HG02763 (cell line): ENCODE data around the gene ANKS1B.

Experiments
- ATAC-seq: cut with Tn5 transposase; IDR thresholded peaks from one replicate; pipeline ENCODE4 v1.9.1; 2021; ENCODE audit warnings: mild to moderate bottlenecking, moderate library complexity; ENCODE audit not compliant: unreplicated experiment

ANKS1B gene

GRCh38 chr12:98750511-98750910 is 1234.2 kb downstream of the ANKS1B start:
- no peak for ATAC-seq

GRCh38 chr12:98748463-98748862 is 1236.3 kb downstream of the ANKS1B start:
- no peak for ATAC-seq

GRCh38 chr12:98745578-98746391 is 1239.0 kb downstream of the ANKS1B start:
- ATAC-seq = peak; percentile 42

GRCh38 chr12:98744680-98745079 is 1240.1 kb downstream of the ANKS1B start:
- ATAC-seq = no peak

- no peak for ATAC-seq
Observed at GRCh38 chr12:98743362-98743953, 1241.3 kb downstream of the ANKS1B start.

DNA sequence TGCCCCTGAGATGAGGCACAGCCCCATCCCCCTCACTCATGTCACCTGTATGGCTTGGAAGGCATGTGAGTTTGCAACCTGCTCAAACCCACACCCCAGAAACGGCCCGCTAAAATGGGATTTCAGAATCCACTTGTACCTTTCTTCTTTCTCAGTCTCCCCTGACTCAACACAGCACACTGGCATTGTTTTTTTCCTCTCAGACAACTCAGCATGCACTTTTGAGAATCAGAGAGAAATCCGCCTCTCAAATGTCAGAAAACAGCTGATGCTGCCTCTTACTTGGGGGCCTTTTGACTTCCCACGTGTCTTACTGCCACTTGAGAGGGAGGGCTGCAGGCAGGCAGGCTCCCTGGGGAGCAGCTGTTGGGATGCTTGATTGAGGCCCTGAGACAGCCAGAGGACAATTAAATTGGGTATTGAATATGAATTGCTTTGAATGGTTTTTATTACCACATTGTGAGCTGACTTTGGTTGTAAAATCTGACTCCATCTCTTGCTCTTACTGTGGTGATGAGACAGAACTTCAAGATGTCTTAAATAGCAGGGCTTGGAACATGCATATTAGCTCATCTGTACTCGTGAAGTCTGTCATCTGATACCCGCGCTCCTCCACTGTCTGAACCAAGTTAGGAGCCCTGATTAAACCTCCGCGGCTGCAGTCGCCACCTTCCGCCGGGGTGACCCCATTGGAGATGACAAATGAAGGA is 1243.0 kb downstream of the ANKS1B start:
- ATAC-seq = no peak

DNA sequence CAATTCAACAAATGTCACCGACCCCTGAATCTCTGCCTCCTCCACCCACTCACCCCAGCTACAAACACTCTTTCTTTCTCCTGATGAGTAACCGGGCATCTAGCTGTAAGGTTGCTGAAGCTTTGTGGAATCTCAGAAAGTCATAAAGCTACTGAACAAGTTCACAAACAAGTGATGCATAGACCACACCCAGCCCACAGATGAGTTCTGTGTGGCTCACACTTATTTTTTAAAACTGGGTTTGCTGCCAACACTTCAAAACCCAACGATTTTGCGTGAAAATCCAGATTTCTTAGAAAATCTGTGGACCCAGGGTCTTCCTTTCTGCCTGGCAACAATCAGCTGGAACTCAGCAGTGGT is 1243.6 kb downstream of the ANKS1B start:
- ATAC-seq = no peak

GRCh38 chr12:98740751-98741150 is 1244.0 kb downstream of the ANKS1B start:
- no peak for ATAC-seq

GRCh38 chr12:98738539-98738938 is 1246.2 kb downstream of the ANKS1B start:
- no peak for ATAC-seq

- ATAC-seq = no peak
Observed at GRCh38 chr12:98738002-98738401, 1246.7 kb downstream of the ANKS1B start.

DNA sequence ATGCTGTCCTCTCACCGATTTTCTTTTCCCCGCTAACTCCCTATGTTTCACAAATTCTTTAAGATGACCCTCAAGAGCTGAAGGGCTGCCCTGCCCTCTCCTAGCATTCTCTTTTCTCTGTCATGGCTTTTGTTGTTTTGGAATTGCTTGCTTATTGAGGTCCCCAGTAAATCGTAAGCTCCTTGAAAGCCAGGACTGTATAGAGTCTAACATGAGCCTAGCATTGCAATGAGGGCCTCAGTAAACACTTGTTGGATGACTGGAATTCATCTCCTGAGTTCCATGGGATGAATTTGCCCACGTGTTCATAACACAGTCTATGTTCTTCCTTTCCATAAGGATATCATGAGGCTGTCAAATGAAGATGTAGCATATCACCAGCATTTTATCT is 1247.4 kb downstream of the ANKS1B start:
- ATAC-seq = no peak

GRCh38 chr12:98736352-98737321 is 1248.1 kb downstream of the ANKS1B start:
- no peak for ATAC-seq

DNA sequence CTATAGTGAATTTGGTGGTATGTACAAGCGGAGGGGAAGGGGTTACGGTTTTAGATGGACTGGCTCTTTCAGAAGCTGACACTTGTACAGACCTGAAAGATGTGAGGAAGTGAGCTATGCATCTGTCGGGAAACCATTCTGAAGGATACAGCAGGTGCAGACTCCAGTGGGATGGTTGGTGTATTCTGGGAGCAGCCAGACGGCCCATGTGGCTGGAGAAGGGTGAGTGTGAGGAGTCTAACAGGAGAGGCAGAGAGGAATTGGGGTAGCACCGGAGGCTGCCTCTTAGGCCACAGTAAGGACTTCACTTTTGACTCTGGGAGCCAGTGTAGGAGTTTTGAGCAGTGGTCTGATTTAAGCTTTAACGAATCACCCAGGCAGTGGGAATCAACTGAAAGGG is 1248.9 kb downstream of the ANKS1B start:
- ATAC-seq = no peak

DNA sequence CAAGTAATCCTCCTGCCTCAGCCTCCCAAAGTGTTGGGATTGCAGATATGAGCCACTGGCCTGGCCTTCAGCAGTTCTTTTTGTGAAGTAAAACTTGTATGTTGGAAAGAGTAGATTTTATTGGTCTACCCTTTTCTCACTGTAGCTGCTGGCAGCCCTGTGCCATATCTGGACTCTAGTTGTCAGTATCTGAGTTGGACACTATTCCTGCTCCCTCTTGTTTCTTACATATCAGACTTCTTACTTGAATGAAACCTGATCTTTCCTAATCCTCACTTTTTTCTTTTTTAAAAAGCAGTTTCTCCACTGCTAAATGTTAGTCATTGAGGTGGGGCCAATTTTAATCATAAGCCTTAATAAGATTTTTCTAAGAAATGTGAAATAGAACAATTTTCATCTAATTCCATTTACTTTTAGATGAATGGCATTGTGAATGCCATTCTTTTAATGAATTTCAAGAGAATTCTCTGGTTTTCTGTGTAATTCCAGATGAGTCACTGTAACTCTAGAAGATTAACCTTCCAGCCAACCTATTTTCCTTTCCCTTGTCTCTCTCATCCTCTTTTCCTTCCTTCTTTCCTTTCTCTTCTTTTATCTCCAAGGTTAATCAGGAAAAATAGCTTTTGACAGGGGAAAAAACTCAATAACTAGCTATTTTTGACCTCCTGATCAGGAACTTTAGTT is 1250.9 kb downstream of the ANKS1B start:
- no peak for ATAC-seq

DNA sequence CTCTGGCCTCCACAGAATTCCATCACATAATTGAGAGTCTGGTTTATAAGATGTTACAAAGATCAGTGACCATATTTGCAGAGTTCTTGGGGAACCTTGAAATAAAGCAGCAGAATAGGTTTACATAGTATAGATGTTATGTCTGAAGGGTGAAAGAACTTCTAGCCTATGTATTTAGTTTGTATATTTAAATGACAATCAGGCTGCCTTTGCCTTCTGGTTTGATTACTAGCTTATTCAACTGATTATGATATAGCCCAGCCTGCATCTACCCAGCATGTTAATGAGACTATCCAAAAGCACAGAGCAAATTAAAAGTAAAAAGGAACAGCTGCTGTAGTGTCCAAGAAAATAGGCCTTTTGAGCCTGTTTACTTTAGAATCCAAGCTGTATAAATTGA is 1254.3 kb downstream of the ANKS1B start:
- ATAC-seq = no peak

DNA sequence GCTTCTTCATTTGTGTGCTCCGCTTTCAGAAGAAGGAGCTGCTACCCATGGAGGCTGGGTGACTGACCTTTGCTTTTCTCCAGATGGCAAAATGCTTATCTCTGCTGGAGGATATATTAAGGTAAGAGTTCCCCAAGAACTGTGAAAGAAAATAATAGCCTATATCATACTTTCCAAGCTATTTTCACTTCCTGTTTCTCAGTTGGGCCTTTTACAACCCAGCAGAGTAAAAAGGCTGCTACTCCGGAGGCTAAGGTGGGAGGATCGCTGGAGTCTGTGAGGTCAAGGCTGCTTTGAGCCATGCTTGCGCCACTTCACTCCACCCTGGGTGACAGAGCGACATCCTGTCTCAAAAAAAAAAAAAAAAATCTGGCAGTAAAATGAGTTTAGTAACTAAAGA is 1257.5 kb downstream of the ANKS1B start:
- ATAC-seq = no peak

GRCh38 chr12:98725476-98726247 is 1259.1 kb downstream of the ANKS1B start:
- ATAC-seq = peak; percentile 72

GRCh38 chr12:98724384-98725155 is 1260.2 kb downstream of the ANKS1B start:
- ATAC-seq = no peak

DNA sequence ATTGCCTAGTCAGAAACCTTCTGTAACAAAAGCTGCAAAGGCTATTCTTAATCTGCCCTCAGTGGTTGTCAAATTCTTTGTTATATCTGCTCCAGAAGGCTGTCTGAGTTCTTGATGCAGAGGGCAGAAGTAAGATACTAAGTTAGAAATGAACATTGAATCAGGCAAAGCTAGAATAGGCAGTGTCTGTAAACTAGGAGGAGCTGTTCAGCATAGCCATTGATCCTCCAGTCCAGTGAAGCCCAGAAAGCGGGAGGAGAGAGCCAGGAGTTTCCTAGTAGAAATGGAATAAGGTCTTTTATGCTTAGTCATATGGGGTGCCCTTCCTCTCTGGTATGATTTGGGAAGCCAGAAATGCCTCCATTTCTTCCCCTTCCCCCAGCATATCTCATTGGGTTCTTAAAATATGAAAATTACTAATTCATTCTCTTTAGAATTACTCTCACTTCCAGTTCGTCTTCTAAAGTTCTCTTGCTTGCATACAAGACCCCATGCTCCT is 1263.5 kb downstream of the ANKS1B start:
- no peak for ATAC-seq
